GM19452 (cell line): ENCODE results near the gene LSP1.
"Not testable (repeated sequence)": the region's sequence is repeated elsewhere in the genome, so short reads cannot be mapped to it uniquely, and the experiment has no call there.

ENCODE experiments used
- ATAC-seq: cut with Tn5 transposase; IDR thresholded peaks from one replicate; pipeline ENCODE4 v1.9.1; 2021; ENCODE audit not compliant: unreplicated experiment

LSP1 gene

DNA sequence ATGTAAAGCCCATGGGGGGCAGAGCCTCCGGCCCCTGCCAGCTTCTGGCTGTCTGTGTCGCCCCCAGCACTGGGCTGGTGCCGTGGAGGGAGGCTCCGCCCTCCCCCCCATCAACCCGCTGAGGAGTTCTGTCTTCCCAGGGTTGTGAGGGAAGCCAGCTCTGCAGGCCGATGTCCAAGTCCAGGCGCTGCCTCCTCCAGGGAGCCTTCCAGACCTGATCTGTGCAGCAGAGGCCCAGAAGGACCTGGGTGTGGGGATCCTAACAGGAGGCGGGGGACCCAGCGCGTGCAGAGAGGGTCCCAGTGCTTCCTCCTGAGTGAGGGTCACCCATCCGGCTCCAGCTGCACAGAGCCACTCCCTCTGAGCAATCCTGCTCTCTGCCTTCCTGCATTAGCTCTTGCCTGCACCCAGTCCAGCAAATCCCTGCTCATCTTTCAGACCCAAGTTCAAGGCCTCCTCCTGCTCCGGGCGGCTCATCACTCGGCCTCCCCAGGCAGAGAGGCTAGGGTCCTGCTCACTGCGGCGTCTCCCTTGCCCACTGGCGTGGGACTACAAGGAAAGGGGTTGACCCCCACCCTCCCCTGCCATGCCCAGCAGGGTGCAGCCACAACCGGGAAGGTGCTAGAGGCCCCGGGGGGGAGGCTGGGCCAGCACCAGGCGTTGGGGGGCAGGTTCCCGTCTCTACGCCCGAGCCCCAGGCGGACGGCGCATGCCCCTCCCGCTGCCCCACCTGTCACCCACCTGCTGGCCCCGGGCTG, 22.4 kb downstream of the LSP1 start:
- ATAC-seq = no peak

- ATAC-seq = not testable (repeated sequence)
These were observed 23.0 kb downstream of the LSP1 start for GRCh38 chr11:1875851-1876301.

GRCh38 chr11:1876361-1877063, 23.6 kb downstream of the LSP1 start:
- ATAC-seq = no peak

DNA sequence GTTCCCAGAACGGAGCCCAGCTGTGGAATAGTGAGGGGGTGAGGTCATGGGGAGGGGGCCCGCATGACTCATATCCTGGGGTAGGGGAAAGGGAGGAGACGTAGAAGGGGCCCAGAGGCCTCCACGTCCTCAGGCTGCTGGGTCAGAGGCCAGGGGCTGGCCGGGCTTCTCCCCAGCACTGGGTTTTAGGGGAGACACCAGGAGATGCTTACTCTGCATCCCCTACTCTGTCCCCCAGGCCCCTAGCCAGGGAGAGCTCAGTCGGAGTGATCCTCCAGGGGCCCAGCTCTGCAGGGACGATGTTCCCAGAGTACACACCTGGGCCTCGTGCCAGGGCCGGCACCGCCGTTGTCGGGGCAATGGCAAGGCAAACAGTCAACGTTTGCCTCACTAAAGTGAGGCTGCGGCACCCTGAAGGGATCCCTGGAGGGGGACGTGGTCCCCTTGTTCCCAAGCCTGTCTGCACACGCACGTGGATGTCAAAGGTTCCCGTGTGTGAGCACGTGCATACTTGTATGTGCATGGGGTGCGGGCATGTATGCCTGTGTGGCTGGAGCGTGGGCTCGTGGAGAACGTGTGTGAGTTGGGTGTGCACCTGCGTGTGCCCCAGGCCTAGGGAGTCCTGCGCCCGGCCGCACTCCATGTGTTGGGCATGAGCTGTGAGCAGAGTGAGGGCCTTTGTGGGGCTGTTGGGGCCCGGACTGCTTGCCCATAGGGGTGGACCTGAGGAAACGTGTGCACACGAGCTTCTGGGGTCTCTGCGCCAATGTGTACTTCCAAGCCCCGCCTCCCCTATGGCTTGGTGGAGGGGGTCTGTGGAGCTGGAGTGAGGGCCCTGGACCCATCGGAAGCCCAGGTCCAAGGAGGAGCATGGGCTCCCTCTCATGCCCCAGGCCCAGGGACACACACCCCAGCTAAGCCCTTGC, 24.6 kb downstream of the LSP1 start:
- ATAC-seq = no peak

DNA sequence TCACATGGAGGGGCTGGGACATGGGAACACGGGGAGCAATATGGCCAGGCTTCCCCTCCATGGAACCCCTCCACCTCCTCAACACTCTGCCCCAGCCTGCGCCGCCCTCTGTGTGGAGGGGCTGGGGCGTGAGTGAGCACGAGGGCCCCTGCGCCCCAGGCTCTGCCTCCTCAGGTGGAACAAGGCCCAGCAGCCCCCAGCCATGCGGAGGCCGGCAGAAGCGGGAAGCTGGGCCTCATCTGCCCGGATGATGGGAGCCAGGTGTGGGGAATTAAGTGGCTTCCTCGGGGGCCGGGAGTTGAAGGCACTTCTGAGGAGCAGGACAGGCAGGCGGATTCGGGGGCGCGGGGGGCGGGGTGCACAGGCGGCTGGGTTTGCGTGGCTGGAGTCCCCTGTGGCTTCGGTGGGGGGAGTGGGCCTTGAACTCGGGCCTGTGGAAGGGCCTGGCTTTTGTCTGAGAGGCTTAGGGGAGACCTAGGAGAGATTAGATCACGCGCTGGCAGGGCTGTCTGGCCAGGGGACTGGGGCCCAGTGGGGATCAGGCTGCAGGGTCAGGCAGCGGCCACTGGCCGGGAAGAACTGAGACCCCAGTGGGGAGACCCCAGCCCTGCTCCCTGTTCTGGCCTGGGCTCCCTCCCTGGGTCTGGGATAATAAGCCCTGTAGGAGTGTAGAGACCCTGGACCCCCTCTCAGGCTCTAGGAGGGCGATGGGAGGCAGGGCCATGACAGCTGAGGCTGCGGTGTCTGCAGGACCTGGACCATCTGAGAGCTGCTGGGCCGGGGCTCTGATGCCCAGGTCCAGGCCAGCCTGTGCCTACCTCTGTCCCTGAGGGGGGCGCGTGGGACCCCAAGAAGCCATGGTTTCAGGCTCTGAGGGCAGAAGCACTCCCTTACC, 25.5 kb downstream of the LSP1 start:
- no peak for ATAC-seq

- no peak for ATAC-seq
These were observed 26.6 kb downstream of the LSP1 start for GRCh38 chr11:1879342-1879940.

DNA sequence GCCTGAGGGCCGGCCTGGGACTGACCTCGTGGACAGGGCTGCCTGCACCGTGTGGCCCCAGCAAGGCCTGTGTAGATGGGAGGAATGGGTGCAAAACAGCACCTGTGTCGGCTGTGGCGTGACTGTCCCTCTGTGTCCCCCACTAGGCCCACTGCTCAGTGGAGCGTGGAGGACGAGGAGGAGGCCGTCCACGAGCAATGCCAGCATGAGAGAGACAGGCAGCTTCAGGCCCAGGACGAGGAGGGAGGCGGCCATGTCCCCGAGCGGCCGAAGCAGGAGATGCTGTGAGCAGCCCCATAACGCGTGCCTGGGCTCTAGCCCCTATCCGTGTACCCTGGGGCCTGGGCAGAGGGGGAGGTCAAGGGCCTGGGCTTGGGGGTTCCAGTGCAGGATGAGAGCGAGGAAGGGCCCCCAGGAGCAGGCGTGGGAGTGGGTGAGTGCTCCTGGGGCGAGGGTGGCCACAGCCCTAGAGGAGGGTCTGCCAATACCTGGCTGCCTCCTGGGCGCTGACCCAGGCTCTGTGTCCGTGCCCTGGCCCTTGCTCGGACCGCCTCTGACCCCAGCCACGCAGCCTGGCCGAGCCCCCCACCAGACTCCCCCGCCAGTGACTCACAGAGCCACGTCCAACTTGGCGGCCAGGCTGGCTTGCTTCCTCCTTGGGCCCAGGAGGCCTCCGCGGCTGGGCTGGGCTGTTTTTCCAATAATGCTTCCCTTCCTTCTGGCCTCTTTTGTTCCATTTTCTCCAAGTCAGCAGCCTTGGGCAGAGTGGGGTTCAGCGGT, 27.2 kb downstream of the LSP1 start:
- no peak for ATAC-seq

- ATAC-seq = no peak
These were observed 28.0 kb downstream of the LSP1 start for GRCh38 chr11:1880746-1881441.

DNA sequence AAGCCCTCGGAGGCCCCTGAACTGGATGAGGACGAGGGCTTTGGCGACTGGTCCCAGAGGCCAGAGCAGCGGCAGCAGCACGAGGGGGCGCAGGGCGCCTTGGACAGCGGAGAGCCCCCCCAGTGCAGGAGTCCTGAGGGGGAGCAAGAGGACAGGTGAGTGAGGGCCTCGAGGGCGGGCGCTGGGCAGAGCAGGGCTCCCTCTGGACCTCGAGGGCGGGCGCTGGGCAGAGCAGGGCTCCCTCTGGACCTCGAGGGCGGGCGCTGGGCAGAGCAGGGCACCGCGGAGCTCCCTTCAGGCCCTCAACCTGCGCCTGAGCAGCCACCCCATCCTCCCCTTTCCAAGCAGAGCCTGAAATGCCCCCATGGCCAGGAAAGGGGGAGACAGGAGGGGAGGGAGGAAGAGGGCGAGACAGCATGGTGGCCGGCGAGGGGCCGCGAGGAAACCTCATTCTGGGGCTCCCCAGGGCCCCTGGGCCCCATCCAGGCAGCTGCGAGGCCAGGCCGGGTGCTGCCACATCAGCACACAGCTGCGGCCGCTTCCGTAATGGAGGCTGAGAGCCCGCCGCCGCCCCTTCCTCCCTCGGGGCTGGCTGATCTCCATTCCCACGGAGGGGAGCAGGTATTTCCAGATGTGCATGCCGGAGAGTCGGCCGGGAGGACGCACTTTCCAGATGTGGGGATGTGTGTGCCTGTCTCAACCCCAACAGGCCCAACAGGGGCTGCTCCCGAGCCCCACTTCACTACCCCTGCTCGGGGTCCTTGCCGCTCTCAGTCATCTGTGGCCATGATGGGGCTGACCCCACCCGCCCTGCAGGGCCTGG, 28.8 kb downstream of the LSP1 start:
- no peak for ATAC-seq

DNA sequence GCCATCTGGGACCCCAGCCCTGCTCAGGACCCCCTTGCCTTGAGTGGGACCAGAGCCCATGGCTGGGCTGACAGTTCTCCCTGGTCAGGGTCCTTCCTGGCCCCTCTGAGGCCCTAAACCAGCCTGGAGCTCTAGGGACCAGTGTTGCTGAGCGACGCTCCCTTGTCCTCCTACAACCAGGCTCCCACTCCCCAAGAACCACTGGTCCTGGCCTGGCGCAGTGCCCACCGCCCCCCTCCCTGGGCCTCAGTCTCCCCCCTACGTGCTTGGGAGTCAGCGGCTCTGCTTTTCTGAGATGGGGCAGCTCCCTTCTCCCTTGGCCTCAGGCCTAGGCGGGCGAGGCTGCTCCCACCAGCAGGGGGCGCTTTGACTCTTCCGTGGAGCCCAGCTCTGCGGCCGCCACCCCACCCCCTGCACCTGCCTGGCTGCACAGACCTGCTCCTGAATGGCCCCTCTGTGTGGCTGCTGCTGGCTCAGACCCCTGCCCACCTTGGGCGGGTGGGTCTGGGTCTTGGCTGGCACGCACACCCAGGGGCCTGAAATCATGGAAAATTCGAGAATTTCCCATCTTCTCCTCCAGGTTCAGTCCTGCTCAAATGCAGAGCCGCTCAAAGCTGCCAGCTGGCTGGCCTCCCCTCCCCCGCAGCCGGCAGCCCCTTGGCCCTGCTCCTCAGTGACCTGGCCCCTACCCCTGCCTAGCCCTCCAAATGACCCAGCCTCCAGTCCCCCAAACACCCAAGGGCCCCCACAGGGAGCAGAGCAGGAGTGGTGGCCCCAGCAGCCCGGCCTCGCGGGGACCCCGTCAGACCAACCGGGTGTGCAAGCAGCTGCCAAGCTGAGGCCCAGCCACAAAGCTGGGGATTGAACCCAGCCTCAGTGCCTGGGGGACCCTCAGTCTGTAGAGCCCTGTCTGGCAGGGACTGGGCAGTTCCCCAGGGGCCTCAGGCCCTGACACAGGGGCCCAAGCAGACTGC, 29.7 kb downstream of the LSP1 start:
- no peak for ATAC-seq

DNA sequence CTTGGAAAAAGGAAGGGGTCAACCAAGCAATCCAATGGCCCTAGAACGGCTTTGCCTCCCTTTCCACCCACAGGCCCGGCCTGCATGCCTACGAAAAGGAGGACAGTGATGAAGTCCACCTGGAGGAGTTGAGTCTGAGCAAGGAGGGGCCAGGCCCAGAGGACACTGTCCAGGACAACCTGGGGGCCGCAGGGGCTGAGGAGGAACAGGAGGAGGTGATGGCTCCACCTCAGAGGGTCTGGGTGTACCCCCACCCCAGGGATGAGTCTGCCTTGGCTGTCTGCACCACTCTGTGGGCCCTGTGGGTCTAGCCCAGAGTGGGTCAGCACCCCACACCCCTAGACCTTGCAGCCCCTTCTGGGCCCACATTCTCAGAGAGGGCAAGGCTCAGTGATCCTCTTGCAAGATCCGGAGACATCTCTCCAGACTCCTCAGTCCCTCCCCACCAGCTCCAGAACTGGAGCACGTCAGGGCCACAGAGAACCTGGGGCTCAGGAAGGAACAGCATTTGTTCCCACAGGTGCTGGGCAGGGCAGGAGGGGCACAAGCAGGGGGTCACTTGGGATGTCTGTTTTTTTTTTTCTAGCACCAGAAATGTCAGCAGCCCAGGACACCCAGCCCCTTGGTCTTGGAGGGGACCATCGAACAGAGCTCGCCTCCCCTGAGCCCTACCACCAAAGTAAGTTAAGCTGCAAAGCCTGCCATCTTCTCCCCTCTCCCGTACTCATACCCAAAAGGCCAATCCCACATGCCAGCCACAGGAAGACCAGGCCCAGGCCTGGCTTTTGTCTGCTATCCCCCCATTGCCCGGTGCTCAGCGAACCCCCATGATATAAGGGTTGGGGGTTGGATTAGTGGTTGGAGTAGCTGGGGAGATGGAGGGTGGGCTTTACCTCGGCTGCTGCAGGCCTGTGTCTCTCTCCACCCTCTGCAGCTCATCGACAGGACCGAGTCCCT, 30.7 kb downstream of the LSP1 start:
- no peak for ATAC-seq

DNA sequence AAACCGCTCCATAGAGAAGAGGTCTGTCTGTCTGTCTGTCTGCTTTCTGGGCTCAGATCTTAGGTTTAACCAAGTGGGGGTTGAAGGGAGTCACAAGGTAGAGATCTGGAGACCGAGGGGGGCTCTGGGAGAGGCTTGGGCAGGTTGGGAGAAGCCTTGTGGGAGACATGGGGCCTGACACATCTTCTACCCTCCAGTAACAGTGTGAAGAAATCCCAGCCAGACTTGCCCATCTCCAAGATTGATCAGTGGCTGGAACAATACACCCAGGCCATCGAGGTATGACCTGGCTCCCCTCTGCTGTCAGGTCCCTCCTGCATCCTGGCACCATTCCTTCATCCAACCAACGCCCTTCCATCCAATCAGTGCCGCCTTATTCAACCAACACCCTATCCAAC, 31.4 kb downstream of the LSP1 start:
- ATAC-seq = no peak

GRCh38 chr11:1886551-1886950, 33.7 kb downstream of the LSP1 start:
- not testable (repeated sequence) for ATAC-seq

DNA sequence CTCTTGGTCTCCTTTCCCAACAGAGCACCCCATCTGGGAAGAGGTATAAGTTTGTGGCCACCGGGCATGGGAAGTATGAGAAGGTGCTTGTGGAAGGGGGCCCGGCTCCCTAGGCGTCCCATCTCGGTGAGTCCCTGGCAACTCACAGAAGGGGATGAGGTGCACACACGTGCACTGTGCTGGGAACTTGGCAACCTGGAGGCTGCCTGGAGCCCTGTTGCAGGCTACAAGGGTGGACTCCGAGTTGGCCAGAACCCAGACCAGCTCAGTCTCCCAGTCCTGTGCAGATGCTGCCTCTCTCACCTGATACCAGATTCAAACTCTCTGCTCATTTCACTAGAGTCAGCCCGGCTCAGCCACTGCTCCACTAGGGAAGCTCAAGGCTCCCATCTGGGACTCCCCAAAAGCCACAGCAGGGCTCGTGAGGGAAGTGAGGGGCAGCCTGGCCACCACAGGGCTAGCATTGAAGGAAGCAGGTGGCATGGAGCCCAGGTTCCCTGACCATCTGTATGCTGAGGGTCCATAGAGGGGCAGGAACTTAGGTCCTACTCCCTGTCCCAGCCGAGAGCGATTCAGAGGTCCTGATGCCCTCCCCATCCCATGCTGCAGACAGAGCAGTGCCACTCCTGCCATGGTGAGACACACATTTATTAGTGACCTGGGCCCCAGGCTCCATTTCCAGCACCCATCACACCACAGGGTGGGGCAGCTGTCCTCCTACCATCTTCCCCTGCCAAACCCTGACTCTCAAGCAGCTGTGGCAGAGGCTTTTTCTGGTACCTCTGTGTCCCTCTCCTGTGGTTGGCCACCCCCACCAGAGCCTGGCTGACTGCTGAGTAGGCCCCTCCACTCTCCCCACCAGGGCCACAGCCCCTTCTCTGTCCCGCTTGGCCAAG, 34.8 kb downstream of the LSP1 start:
- ATAC-seq = no peak
